BLaER1 treated with 17β-estradiol and CSF1 and Interleukin-3, amounts not matched to agents 10 nM and 100 nM (cell line): ENCODE measurements around the gene TNFRSF12A.
A peak's percentile ranks its signal among the peaks of the same experiment; 100 is the strongest.

ENCODE experiments used
- H3K27ac ChIP-seq, 11 experiments: shearing (Covaris generic); formaldehyde crosslinking; 2 replicates each; pipeline ENCODE4 v1.8.1; 2022
- H3K27me3 ChIP-seq, 11 experiments: shearing (Covaris generic); formaldehyde crosslinking; 2 replicates each; pipeline ENCODE4 v1.8.1; 2022
- H3K36me3 ChIP-seq, 11 experiments: shearing (Covaris generic); formaldehyde crosslinking; 2 replicates each; pipeline ENCODE4 v1.8.1; 2022
- H3K4me1 ChIP-seq, 10 experiments: shearing (Covaris generic); formaldehyde crosslinking; 2 replicates each; pipeline ENCODE4 v1.8.1; 2022
- H3K4me2 ChIP-seq, 11 experiments: shearing (Covaris generic); formaldehyde crosslinking; 2 replicates each; pipeline ENCODE4 v1.8.1; 2022
- H3K4me3 ChIP-seq, 10 experiments: shearing (Covaris generic); formaldehyde crosslinking; 2 replicates each; pipeline ENCODE4 v1.8.1; 2022
- H3K9ac ChIP-seq, 11 experiments: shearing (Covaris generic); formaldehyde crosslinking; 2 replicates each; pipeline ENCODE4 v1.8.1; 2022
- H3K9me3 ChIP-seq, 11 experiments: shearing (Covaris generic); formaldehyde crosslinking; replicated peaks in 1 of 11; 2 replicates each; pipeline ENCODE4 v1.8.1; 2022
- H4K20me1 ChIP-seq, 11 experiments: shearing (Covaris generic); formaldehyde crosslinking; 2 replicates each; pipeline ENCODE4 v1.8.1; 2022
- Cebpa-rat ChIP-seq, 11 experiments: shearing (Covaris generic); IDR thresholded peaks; 2 replicates each; pipeline ENCODE4 v1.8.1; 2022

The TNFRSF12A gene

GRCh38 chr16:3003582-3004270 is 16.4 kb upstream of the TNFRSF12A start:
- Histone ChIP-seq H3K9ac (peak overlapping the region in 1 of 11 experiments; percentile 44; a peak in 1 of 22 replicates), H3K4me3 (peak overlapping the region; percentile 49 to 68 (median 57); a peak in 19 of 20 replicates), H3K4me2 (peak overlapping the region; percentile 79 to 87 (median 84)), H3K27me3 (peaks cover 55 to 98% (median 91%) of the 10 kb centered on the region in 11 experiments), H3K4me1 (peaks cover 31 to 48% (median 37%) of the 10 kb centered on the region in 10 experiments), H3K36me3 (no peaks in the 10 kb centered on the region), H4K20me1 (peaks cover 0 to 21% (median 0%) of the 10 kb centered on the region in 11 experiments; a peak in 6 of 22 replicates), H3K9me3 (no peaks in the 10 kb centered on the region), H3K27ac (no peak overlapping the region)
- TF ChIP-seq Cebpa-rat (IDR thresholded peaks at IDR 0.05): no peak

DNA sequence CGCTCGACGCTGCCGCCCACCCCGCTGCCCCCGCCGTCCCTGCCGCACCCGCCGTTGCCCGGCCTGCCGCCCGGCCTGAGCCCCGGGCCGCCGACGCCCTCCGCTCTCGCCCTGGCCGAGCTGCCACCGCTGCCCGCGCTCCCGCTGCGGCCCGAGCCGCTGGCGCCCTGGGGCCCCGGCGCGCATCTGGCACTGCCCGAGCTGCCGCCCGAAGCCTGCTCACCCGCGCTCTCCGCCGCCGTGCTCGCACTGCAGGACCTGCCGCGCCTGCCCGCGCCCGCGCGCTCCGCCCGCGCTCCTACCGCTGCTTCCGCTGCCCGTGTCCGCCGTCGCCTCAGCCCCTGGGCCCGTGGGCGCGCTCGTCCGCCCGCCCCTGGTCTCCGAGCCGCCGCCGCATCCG is 15.8 kb upstream of the TNFRSF12A start:
- peaks cover 49 to 98% (median 85%) of the 10 kb centered on the region in 11 experiments for H3K27me3 ChIP-seq
- no peak for TF ChIP-seq Cebpa-rat (IDR thresholded peaks at IDR 0.05)
- H3K9ac ChIP-seq: peak overlapping the region in 3 of 11 experiments; percentile 26 to 46 (median 44); a peak in 2 of 22 replicates
- H3K27ac ChIP-seq: no peak overlapping the region
- H3K4me1 ChIP-seq: peaks cover 35 to 53% (median 42%) of the 10 kb centered on the region in 10 experiments
- H4K20me1 ChIP-seq: peaks cover 0 to 15% (median 0%) of the 10 kb centered on the region in 11 experiments; a peak in 4 of 22 replicates
- H3K4me2 ChIP-seq: peak overlapping the region; percentile 79 to 87 (median 84)
- H3K4me3 ChIP-seq: peak overlapping the region; percentile 49 to 68 (median 57); a peak in 19 of 20 replicates
- H3K36me3 ChIP-seq: no peaks in the 10 kb centered on the region
- H3K9me3 ChIP-seq: no peaks in the 10 kb centered on the region

DNA sequence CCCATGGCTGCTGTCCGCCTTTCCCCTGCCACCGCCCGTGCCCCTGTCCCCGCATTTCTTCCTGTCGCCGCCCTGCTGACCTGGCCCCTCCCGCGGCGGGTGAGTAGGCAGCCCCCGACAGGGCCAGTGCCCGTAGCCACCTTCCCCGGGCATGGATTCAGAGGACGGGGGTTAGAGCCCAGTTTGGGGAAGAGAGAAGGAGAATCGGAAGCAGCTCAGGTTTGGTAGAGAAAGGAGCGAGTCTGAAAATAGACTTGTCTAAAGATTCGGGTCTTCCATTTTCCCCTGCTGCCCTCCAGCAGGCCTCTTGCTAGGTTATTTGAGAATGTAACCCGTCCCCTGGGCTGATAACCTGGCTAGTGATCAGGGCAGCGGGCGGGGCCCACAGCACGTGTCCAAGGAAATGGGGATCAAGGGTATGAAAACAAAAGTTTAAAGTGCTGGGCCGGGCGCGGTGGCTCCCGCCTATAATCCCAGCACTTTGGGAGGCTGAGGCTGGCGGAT is 15.3 kb upstream of the TNFRSF12A start:
- Histone ChIP-seq H3K4me2 (peak overlapping the region in 10 of 11 experiments; percentile 29 to 86 (median 52); a peak in 18 of 22 replicates), H3K4me3 (peak overlapping the region in 4 of 10 experiments; percentile 35 to 58 (median 41); a peak in 6 of 20 replicates), H3K27ac (no peak overlapping the region)

GRCh38 chr16:3007059-3007956 is 12.9 kb upstream of the TNFRSF12A start:
- Histone ChIP-seq H3K9me3 (no peaks in the 10 kb centered on the region), H3K27me3 (peaks cover 46 to 97% (median 82%) of the 10 kb centered on the region in 11 experiments), H3K9ac (peak overlapping the region in 8 of 11 experiments; percentile 4 to 53 (median 39); a peak in 13 of 22 replicates), H3K4me3 (peak overlapping the region; percentile 28 to 64 (median 46); a peak in 19 of 20 replicates), H3K4me2 (peak overlapping the region; percentile 89 to 100 (median 99)), H3K27ac (peak overlapping the region in 7 of 11 experiments; percentile 20 to 57 (median 42); a peak in 7 of 22 replicates), H3K36me3 (no peaks in the 10 kb centered on the region), H3K4me1 (peaks cover 37 to 60% (median 42%) of the 10 kb centered on the region in 10 experiments), H4K20me1 (peaks cover 0 to 5% (median 0%) of the 10 kb centered on the region in 11 experiments; a peak in 4 of 22 replicates)
- no peak for TF ChIP-seq Cebpa-rat (IDR thresholded peaks at IDR 0.05)

More for the DNA sequence above, 15.3 kb upstream of the TNFRSF12A start:
- H3K9ac ChIP-seq: no peak overlapping the region
- peaks cover 0 to 14% (median 0%) of the 10 kb centered on the region in 11 experiments; a peak in 4 of 22 replicates for H4K20me1 ChIP-seq
- no peak for TF ChIP-seq Cebpa-rat (IDR thresholded peaks at IDR 0.05)
- H3K9me3 ChIP-seq: no peaks in the 10 kb centered on the region
- peaks cover 44 to 98% (median 85%) of the 10 kb centered on the region in 11 experiments for H3K27me3 ChIP-seq
- H3K36me3 ChIP-seq: no peaks in the 10 kb centered on the region
- H3K4me1 ChIP-seq: peaks cover 35 to 59% (median 43%) of the 10 kb centered on the region in 10 experiments

DNA sequence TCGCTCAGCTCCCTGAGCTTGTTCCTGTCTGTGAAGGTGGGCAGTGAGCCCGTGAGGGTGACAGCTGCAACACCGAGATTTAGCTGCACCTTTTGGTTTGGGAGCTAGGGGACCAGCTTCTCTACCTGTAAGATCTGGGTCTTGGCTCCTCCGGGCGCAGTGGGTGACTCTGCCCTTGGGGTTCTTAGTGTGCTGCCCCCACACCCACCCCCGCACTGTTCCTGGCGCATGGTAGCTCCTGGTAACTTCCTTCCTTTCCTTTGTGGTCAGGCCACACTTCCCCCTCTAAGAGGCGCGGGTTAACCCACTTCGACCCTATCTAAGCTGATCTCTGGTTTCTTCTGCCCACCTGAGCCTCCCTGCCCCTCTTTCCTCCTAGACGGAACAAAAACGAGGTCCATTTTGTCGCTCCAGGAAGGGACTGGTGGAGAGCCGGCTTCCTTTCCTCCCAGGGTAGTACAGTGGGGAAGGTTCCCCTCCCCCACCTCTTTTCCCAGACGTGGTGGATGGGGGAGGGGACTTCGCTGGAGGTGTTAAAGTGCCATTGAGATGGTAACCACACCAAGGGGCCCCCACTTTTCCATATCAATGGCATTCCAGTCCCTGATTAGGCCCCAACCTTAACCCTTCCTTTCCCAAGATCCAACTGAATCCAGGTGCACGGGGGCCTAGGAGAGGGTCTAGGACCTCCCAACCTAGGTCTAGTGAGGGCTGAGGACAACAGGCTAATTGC is 12.0 kb upstream of the TNFRSF12A start:
- Histone ChIP-seq H3K9ac (peak overlapping the region in 9 of 11 experiments; percentile 4 to 53 (median 37); a peak in 14 of 22 replicates), H4K20me1 (peaks cover 0 to 9% (median 0%) of the 10 kb centered on the region in 11 experiments; a peak in 6 of 22 replicates), H3K27me3 (peaks cover 54 to 97% (median 82%) of the 10 kb centered on the region in 11 experiments), H3K4me1 (peaks cover 41 to 64% (median 49%) of the 10 kb centered on the region in 10 experiments), H3K36me3 (no peaks in the 10 kb centered on the region), H3K27ac (peak overlapping the region in 9 of 11 experiments; percentile 20 to 58 (median 42); a peak in 14 of 22 replicates), H3K4me3 (peak overlapping the region; percentile 28 to 64 (median 46)), H3K9me3 (no peaks in the 10 kb centered on the region), H3K4me2 (peak overlapping the region; percentile 89 to 100 (median 99))
- no peak for TF ChIP-seq Cebpa-rat (IDR thresholded peaks at IDR 0.05)

- H4K20me1 ChIP-seq: peaks cover 0 to 14% (median 0%) of the 10 kb centered on the region in 11 experiments; a peak in 6 of 22 replicates
- H3K4me1 ChIP-seq: peaks cover 41 to 65% (median 50%) of the 10 kb centered on the region in 10 experiments
- peak overlapping the region in 7 of 11 experiments; percentile 25 to 58 (median 43); a peak in 9 of 22 replicates for H3K27ac ChIP-seq
- H3K9ac ChIP-seq: peak overlapping the region in 1 of 11 experiments; percentile 48; a peak in 1 of 22 replicates
- peak overlapping the region in 7 of 10 experiments; percentile 39 to 64 (median 47); a peak in 9 of 20 replicates for H3K4me3 ChIP-seq
- H3K27me3 ChIP-seq: peaks cover 59 to 98% (median 84%) of the 10 kb centered on the region in 11 experiments
- no peaks in the 10 kb centered on the region for H3K9me3 ChIP-seq
- no peak for TF ChIP-seq Cebpa-rat (IDR thresholded peaks at IDR 0.05)
- H3K36me3 ChIP-seq: no peaks in the 10 kb centered on the region
- H3K4me2 ChIP-seq: peak overlapping the region; percentile 89 to 100 (median 99)
Observed at GRCh38 chr16:3008690-3009037, 11.5 kb upstream of the TNFRSF12A start.

GRCh38 chr16:3009568-3010390 is 10.4 kb upstream of the TNFRSF12A start:
- no peaks in the 10 kb centered on the region for H3K36me3 ChIP-seq
- H3K4me2 ChIP-seq: peak overlapping the region in 6 of 11 experiments; percentile 94 to 99 (median 98); a peak in 10 of 22 replicates
- peaks cover 0 to 15% (median 0%) of the 10 kb centered on the region in 11 experiments; a peak in 5 of 22 replicates for H4K20me1 ChIP-seq
- no peak for TF ChIP-seq Cebpa-rat (IDR thresholded peaks at IDR 0.05)
- no peak overlapping the region for H3K9ac ChIP-seq
- no peak overlapping the region for H3K27ac ChIP-seq
- H3K4me1 ChIP-seq: peaks cover 41 to 60% (median 50%) of the 10 kb centered on the region in 10 experiments
- no peak overlapping the region for H3K4me3 ChIP-seq
- no peaks in the 10 kb centered on the region for H3K9me3 ChIP-seq
- peaks cover 63 to 99% (median 85%) of the 10 kb centered on the region in 11 experiments for H3K27me3 ChIP-seq
